ENCODE results near the gene C22orf39. TPM values are rescaled to one million over a fixed set of nuclear protein-coding genes. Genes with fewer than 3 reads are reported as not detected.

C22orf39 gene
- polyA plus RNA-seq, 1 experiment, result 18.8 TPM

- Histone ChIP-seq H3K9me3 (ENCODE audit: control insufficient read depth, insufficient read depth, low read length) (no peaks in the 10 kb centered on the region), H3K4me3 (ENCODE audit: low read depth, low read length) (no peak overlapping the region), H3K27me3 (ENCODE audit: control insufficient read depth, insufficient read depth, low read length) (no peaks in the 10 kb centered on the region), H3K27ac (ENCODE audit: low read depth, low read length) (no peak overlapping the region)
- peak; percentile 23; the same call in 1 of the 2 replicates for TF ChIP-seq CTCF (IDR thresholded peaks at IDR 0.05; ENCODE audit: low read depth, low read length)
- ChIA-PET CTCF (interaction anchor here (1.5 kb wide), 1 partner anchor 141 kb away, joined by 7 read pairs; no protein-coding TSS in a partner anchor), POLR2A (no interaction called here)
- DNase-seq (ENCODE audit: low read depth, low spot score), result no peak
These were observed 41.7 kb upstream of the C22orf39 start for GRCh38 chr22:19488884-19489843.

GRCh38 chr22:19488285-19488684, 40.8 kb upstream of the C22orf39 start:
- Histone ChIP-seq H3K4me3 (ENCODE audit: low read depth, low read length) (no peak overlapping the region), H3K27ac (ENCODE audit: low read depth, low read length) (no peak overlapping the region), H3K27me3 (ENCODE audit: control insufficient read depth, insufficient read depth, low read length) (no peaks in the 10 kb centered on the region), H3K9me3 (ENCODE audit: control insufficient read depth, insufficient read depth, low read length) (no peaks in the 10 kb centered on the region)
- ChIA-PET CTCF (no interaction called here), POLR2A (no interaction called here)
- no peak for DNase-seq (ENCODE audit: low read depth, low spot score)
- no peak for TF ChIP-seq CTCF (IDR thresholded peaks at IDR 0.05; ENCODE audit: low read depth, low read length)

DNA sequence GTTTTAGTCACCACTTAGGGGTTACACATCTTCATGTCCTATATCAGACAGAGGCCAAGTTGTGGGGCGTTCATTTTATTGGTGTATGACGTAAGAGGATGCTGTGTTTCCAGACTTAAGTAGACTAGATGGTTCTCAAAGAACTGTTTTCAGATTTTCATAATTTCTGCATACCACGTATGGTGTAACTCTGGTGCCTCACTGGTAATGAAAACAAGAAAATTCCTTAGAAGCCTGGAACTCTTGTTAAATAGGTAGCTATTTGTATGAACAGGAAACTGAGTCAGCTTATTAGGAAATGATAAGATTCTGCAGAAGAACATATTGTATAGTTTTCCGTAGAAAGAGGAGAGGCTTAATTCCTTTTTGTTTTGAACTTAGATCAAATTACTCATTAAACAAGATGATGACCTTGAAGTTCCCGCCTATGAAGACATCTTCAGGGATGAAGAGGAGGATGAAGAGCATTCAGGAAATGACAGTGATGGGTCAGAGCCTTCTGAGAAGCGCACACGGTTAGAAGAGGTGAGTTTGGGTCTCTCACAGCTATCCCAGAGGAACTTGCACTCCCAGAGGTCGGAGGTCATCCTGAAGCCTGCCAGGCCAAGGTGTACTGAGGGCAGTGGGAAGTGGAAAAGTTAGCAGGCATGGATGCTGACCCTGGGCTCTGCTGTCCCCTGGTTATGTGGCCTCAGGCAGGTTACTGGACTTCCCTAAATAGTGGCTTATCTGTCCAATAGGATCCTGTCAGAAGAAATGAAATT, 36.2 kb upstream of the C22orf39 start:
- Histone ChIP-seq H3K27me3 (ENCODE audit: control insufficient read depth, insufficient read depth, low read length) (no peaks in the 10 kb centered on the region), H3K27ac (ENCODE audit: low read depth, low read length) (peak overlapping the region; percentile 31), H3K9me3 (ENCODE audit: control insufficient read depth, insufficient read depth, low read length) (no peaks in the 10 kb centered on the region; the same call in 1 of the 2 replicates), H3K4me3 (ENCODE audit: low read depth, low read length) (no peak overlapping the region)
- no peak for DNase-seq (ENCODE audit: low read depth, low spot score)
- CTCF ChIA-PET, result interaction anchor here (1.5 kb wide), 1 partner anchor 147 kb away, joined by 5 read pairs; no protein-coding TSS in a partner anchor
- POLR2A ChIA-PET, result no interaction called here
- no peak for TF ChIP-seq CTCF (IDR thresholded peaks at IDR 0.05; ENCODE audit: low read depth, low read length)

DNA sequence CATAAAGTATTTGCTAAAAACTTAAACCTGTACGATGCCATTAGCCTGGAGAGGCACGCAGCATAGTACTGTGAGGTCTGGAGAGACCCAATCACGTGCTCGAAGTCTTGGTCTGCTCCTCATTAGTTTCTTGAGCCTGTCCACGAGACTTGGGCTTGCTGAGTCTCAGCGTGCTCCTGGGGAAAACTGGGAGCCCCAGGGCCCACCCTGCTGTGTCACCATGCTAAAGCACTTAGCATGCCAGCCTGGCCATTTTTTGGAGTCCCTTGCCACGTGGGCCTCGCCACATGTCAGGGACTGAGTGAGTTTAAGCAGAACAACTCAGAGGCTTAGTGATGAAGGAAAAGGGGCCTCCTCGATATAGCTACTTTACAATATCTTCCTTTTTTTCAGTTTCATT, 34.8 kb upstream of the C22orf39 start:
- no peaks in the 10 kb centered on the region for H3K27me3 ChIP-seq (ENCODE audit: control insufficient read depth, insufficient read depth, low read length)
- no peak overlapping the region for H3K27ac ChIP-seq (ENCODE audit: low read depth, low read length)
- no peak for DNase-seq (ENCODE audit: low read depth, low spot score)
- no peaks in the 10 kb centered on the region; the same call in 1 of the 2 replicates for H3K9me3 ChIP-seq (ENCODE audit: control insufficient read depth, insufficient read depth, low read length)
- ChIA-PET CTCF (no interaction called here), POLR2A (no interaction called here)
- no peak overlapping the region for H3K4me3 ChIP-seq (ENCODE audit: low read depth, low read length)
- no peak for TF ChIP-seq CTCF (IDR thresholded peaks at IDR 0.05; ENCODE audit: low read depth, low read length)

Data from AG04450 (cell line).